HFF-Myc (cell line): Measurements from ENCODE around the gene HELZ.
A peak's percentile ranks its signal among the peaks of the same experiment; 100 is the strongest.
"Not testable (repeated sequence)": the region's sequence is repeated elsewhere in the genome, so short reads cannot be mapped to it uniquely, and the experiment has no call there.

Experiments used
- DNase-seq: peaks from one replicate; pipeline ENCODE4 v3.0.0-alpha.2; 2011; ENCODE audit warnings: low read depth; ENCODE audit errors: extremely low read depth
- H3K4me3 ChIP-seq: replicated peaks from 2 replicates; pipeline ENCODE4 v1.5.1; 2011; ENCODE audit warnings: low read depth, mild to moderate bottlenecking, control low read depth, low read length
- TF ChIP-seq, protein P1 (sequence below): IDR thresholded peaks from 2 replicates; pipeline ENCODE4 v1.5.1; 2012; ENCODE audit warnings: mild to moderate bottlenecking, low read depth, low read length, control low read depth; ENCODE audit errors: missing control alignments

Gene HELZ, protein sequence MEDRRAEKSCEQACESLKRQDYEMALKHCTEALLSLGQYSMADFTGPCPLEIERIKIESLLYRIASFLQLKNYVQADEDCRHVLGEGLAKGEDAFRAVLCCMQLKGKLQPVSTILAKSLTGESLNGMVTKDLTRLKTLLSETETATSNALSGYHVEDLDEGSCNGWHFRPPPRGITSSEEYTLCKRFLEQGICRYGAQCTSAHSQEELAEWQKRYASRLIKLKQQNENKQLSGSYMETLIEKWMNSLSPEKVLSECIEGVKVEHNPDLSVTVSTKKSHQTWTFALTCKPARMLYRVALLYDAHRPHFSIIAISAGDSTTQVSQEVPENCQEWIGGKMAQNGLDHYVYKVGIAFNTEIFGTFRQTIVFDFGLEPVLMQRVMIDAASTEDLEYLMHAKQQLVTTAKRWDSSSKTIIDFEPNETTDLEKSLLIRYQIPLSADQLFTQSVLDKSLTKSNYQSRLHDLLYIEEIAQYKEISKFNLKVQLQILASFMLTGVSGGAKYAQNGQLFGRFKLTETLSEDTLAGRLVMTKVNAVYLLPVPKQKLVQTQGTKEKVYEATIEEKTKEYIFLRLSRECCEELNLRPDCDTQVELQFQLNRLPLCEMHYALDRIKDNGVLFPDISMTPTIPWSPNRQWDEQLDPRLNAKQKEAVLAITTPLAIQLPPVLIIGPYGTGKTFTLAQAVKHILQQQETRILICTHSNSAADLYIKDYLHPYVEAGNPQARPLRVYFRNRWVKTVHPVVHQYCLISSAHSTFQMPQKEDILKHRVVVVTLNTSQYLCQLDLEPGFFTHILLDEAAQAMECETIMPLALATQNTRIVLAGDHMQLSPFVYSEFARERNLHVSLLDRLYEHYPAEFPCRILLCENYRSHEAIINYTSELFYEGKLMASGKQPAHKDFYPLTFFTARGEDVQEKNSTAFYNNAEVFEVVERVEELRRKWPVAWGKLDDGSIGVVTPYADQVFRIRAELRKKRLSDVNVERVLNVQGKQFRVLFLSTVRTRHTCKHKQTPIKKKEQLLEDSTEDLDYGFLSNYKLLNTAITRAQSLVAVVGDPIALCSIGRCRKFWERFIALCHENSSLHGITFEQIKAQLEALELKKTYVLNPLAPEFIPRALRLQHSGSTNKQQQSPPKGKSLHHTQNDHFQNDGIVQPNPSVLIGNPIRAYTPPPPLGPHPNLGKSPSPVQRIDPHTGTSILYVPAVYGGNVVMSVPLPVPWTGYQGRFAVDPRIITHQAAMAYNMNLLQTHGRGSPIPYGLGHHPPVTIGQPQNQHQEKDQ (N-terminal part only)

DNA sequence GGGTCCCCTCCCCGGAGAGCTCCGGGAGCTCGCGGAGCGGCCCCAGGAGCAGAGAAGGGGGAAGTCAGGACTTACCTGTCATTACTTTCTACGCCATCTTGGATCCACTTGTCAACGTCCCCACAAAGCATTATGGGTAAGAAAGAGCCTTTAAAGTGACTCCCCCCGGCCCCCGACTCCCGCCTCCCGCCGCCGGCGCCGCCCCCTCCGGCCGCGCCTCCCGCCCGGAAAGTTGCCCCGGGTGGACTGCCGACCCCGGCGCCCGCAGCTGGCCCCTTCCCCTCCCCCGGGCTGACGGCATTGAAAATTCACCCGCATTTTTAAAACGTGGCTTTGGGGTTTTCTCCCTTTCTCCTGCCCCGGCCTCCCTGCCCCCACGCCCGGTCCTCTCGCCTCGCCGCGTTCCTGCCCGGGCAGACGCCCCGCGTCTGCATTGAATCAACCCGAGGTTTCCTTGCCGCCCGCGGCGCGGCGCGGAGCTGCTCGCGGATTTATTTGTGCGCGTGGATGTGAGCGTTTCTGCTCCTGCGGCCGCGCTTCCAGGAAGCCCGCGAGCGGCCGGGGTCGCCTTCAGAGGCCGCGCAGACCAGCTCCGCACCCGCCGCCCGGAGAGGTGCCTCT, at the start of gene HELZ:
HELZ (minus strand) TSS at position 124 of the 621 bp plus-strand sequence. CDS start 26,392 bp downstream, outside the sequence.
- TF ChIP-seq, protein P1, sequence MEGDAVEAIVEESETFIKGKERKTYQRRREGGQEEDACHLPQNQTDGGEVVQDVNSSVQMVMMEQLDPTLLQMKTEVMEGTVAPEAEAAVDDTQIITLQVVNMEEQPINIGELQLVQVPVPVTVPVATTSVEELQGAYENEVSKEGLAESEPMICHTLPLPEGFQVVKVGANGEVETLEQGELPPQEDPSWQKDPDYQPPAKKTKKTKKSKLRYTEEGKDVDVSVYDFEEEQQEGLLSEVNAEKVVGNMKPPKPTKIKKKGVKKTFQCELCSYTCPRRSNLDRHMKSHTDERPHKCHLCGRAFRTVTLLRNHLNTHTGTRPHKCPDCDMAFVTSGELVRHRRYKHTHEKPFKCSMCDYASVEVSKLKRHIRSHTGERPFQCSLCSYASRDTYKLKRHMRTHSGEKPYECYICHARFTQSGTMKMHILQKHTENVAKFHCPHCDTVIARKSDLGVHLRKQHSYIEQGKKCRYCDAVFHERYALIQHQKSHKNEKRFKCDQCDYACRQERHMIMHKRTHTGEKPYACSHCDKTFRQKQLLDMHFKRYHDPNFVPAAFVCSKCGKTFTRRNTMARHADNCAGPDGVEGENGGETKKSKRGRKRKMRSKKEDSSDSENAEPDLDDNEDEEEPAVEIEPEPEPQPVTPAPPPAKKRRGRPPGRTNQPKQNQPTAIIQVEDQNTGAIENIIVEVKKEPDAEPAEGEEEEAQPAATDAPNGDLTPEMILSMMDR, result no peak
- H3K4me3 ChIP-seq, result peak within 1 kb of the TSS; percentile 86
- DNase-seq, result peak; percentile 52

DNA sequence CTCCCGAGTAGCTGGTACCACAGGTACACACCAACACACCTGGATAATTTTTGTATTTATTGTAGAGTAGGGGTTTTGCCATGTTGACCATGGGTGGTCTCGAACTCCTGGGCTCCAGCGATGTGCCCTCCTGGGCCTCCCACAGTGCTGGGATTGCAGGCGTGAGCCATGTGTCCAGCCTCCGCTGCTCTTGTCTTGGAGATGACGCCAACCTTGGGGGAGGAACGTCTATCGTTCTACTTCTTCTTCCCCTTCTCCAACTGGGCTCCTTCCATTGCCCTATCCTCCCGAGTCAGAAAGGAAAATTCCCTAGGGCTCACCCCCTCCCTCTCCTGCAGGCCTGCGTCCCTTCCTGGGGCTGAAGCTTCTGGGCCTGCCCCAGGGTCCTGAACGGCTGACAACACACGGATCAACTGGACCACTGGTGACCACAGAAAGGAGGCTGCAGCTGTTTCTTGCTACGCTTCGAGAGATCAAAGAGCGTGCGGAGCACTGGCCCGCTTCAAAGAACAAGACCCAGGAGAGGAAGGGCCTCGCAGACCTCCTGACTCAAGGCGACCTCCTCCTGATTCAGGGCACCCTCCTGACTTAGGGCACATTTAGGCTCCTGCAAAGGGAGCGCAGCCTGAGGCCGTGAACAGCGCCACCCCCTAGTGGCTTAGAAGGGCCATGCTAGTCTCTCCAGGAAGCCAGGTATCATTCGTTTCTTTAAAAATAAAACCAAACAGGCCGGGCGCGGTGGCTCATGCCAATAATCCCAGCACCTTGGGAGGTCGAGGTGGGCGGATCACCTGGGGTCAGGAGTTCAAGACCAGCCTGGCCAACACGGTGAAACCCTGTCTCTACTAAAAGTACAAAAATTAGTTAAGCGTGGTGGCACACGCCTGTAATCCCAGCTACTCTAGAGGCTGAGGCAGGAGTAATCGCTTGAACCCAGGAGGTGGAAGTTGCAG, 48.5 kb upstream of the HELZ start:
- no peak overlapping the region for H3K4me3 ChIP-seq
- TF ChIP-seq, protein P1, result peak; percentile 61
- DNase-seq, result no peak

- no peak overlapping the region for H3K4me3 ChIP-seq
- DNase-seq, result no peak
- TF ChIP-seq, protein P1, result no peak
Observed at GRCh38 chr17:67290711-67291291, 45.8 kb upstream of the HELZ start.

GRCh38 chr17:67290244-67290643, 45.2 kb upstream of the HELZ start:
- TF ChIP-seq, protein P1, result no peak
- DNase-seq, result no peak
- no peak overlapping the region for H3K4me3 ChIP-seq

GRCh38 chr17:67289181-67289876, 44.3 kb upstream of the HELZ start:
- TF ChIP-seq, protein P1, result no peak
- no peak for DNase-seq
- H3K4me3 ChIP-seq, result no peak overlapping the region

GRCh38 chr17:67286826-67287225, 41.8 kb upstream of the HELZ start:
- not testable (repeated sequence) for DNase-seq

More at GRCh38 chr17:67286826-67287225, 41.8 kb upstream of the HELZ start:
- H3K4me3 ChIP-seq, result not testable (repeated sequence)
